ENCODE measurements around the gene STIM1. TPM values are rescaled to one million over a fixed set of nuclear protein-coding genes. Genes with fewer than 3 reads are reported as not detected.

Gene STIM1
- total and polyA plus RNA-seq, 12 donors: 11.9 to 55.7 (median 37.4) TPM

GRCh38 chr11:3972431-3972830 lies 117.0 kb downstream of the STIM1 start:
- WGBS, 2 donors: 78 to 82% methylated on average over 1 of the region's 1 CpG
- Histone ChIP-seq H3K9me3 (no peaks in the 10 kb centered on the region), H3K27me3 (no peaks in the 10 kb centered on the region), H3K4me3 (no peak overlapping the region), H3K36me3 (peaks cover 0 to 13% (median 0%) of the 10 kb centered on the region in 9 donors), H3K4me1 (peaks cover 0 to 12% (median 0%) of the 10 kb centered on the region in 9 donors), H3K27ac (no peak overlapping the region)
- intact Hi-C loops (cut with DNase I): no loop called here
- TF ChIP-seq CTCF (IDR thresholded peaks at IDR 0.05): no peak
- DNase-seq: no peak
- ATAC-seq: no peak

GRCh38 chr11:3977078-3977477 lies 121.6 kb downstream of the STIM1 start:
- H3K4me1 ChIP-seq: peaks cover 0 to 15% (median 5%) of the 10 kb centered on the region in 9 donors
- no peak overlapping the region for H3K27ac ChIP-seq
- no peaks in the 10 kb centered on the region for H3K9me3 ChIP-seq
- intact Hi-C loops (cut with DNase I): loop anchor here in 1 of 10 donors (1.0 kb wide), 1 partner anchor 38 kb away; no protein-coding TSS in a partner anchor
- DNase-seq (no peak), ATAC-seq (no peak)
- no peak overlapping the region for H3K4me3 ChIP-seq
- WGBS, 2 donors: 91 to 100% methylated on average over 1 of the region's 1 CpG
- H3K36me3 ChIP-seq: no peaks in the 10 kb centered on the region
- TF ChIP-seq CTCF (IDR thresholded peaks at IDR 0.05): no peak
- H3K27me3 ChIP-seq: no peaks in the 10 kb centered on the region

- H3K4me1 ChIP-seq: peaks cover 0 to 38% (median 19%) of the 10 kb centered on the region in 9 donors
- WGBS, 2 donors: 68 to 83% methylated on average over 9 of the region's 9 CpGs
- no peak for TF ChIP-seq CTCF (IDR thresholded peaks at IDR 0.05)
- no peaks in the 10 kb centered on the region for H3K9me3 ChIP-seq
- H3K4me3 ChIP-seq: no peak overlapping the region
- H3K27ac ChIP-seq: no peak overlapping the region
- ATAC-seq (peak in 1 of 8 donors; percentile 39), DNase-seq (no peak)
- intact Hi-C loops (cut with DNase I): loop anchor here in 3 of 10 donors (10.0 kb wide), 2 partner anchors 94 to 126 kb away; partner anchors contain the start of gene STIM1 (in 2 of the 3)
- H3K27me3 ChIP-seq: no peaks in the 10 kb centered on the region
- H3K36me3 ChIP-seq: no peaks in the 10 kb centered on the region
Measured at GRCh38 chr11:3981084-3981633, 125.7 kb downstream of the STIM1 start.

GRCh38 chr11:3982431-3982830 lies 127.0 kb downstream of the STIM1 start:
- 94 to 97% methylated on average over 2 of the region's 2 CpGs for WGBS, 2 donors
- Histone ChIP-seq H3K27me3 (no peaks in the 10 kb centered on the region), H3K4me1 (peaks cover 1 to 50% (median 22%) of the 10 kb centered on the region in 9 donors), H3K4me3 (no peak overlapping the region), H3K36me3 (no peaks in the 10 kb centered on the region), H3K27ac (no peak overlapping the region), H3K9me3 (no peaks in the 10 kb centered on the region)
- intact Hi-C loops (cut with DNase I): loop anchor here in 3 of 10 donors (10.0 kb wide), 2 partner anchors 92 to 128 kb away; partner anchors contain the start of gene STIM1 (in 2 of the 3)
- DNase-seq: no peak
- ATAC-seq: no peak
- no peak for TF ChIP-seq CTCF (IDR thresholded peaks at IDR 0.05)

All from heart right ventricle (tissue), 16 donors.